A673 (cell line): ENCODE measurements around the gene PIANP. TPM values are rescaled to one million over a fixed set of nuclear protein-coding genes. Genes with fewer than 3 reads are reported as not detected.
A peak's percentile ranks its signal among the peaks of the same experiment; 100 is the strongest.

ENCODE experiments used
- BruUV-seq: library from RNA; stranded (reverse); fragments of 400-500 nt; replicated peaks from 2 replicates; lab custom pipeline; 2021; lab: Mats Ljungman, UMichigan
- CTCF ChIA-PET: fragments of 300-600 bp; sonication (Branson Sonifier 250); formaldehyde crosslinking; loops from one replicate; lab custom pipeline; 2022; ENCODE audit warnings: antibody characterized with exemption; lab: Charles Lee
- POLR2A ChIA-PET: fragments of 300-600 bp; sonication (Branson Sonifier 250); formaldehyde crosslinking; loops from one replicate; lab custom pipeline; 2022; ENCODE audit warnings: antibody characterized with exemption; ENCODE audit not compliant: low non-redundant PET; lab: Charles Lee
- DNase-seq: peaks from one replicate; pipeline ENCODE4 v3.0.0-alpha.2; 2015; ENCODE audit warnings: low spot score
- H3K27ac ChIP-seq: fragments of 200-600 bp; sonication (generic); 2 replicates; pipeline ENCODE4 v1.5.1; 2016; ENCODE audit warnings: mixed run types, low read depth, mild to moderate bottlenecking, mixed read lengths, antibody characterized with exemption, low read length; ENCODE audit not compliant: poor library complexity, severe bottlenecking
- H3K27me3 ChIP-seq: fragments of 200-600 bp; sonication (generic); replicated peaks from 2 replicates; pipeline ENCODE4 v1.6.1; 2017; ENCODE audit warnings: mixed run types, low read depth, mild to moderate bottlenecking, mixed read lengths, antibody characterized with exemption, low read length; ENCODE audit not compliant: insufficient read depth, poor library complexity
- H3K36me3 ChIP-seq: fragments of 200-600 bp; sonication (generic); 2 replicates; pipeline ENCODE4 v1.6.1; 2016; ENCODE audit warnings: mixed run types, mild to moderate bottlenecking, mixed read lengths, antibody characterized with exemption, low read length; ENCODE audit not compliant: insufficient read depth, poor library complexity, severe bottlenecking
- H3K4me1 ChIP-seq: fragments of 200-600 bp; sonication (generic); 2 replicates; pipeline ENCODE4 v1.6.1; 2017; ENCODE audit warnings: mixed run types, mild to moderate bottlenecking, mixed read lengths, antibody characterized with exemption, low read length; ENCODE audit not compliant: insufficient read depth, poor library complexity, severe bottlenecking
- H3K4me3 ChIP-seq: fragments of 200-600 bp; sonication (generic); 2 replicates; pipeline ENCODE4 v1.5.1; 2016; ENCODE audit warnings: low read depth, mixed run types, mild to moderate bottlenecking, mixed read lengths, low read length; ENCODE audit not compliant: poor library complexity, severe bottlenecking
- H3K9me3 ChIP-seq: fragments of 200-600 bp; sonication (generic); 2 replicates; pipeline ENCODE4 v1.6.1; 2016; ENCODE audit warnings: mixed run types, low read depth, mild to moderate bottlenecking, mixed read lengths, antibody characterized with exemption, low read length; ENCODE audit not compliant: poor library complexity, severe bottlenecking
- EZH2 ChIP-seq: fragments of 200-600 bp; sonication (generic); IDR thresholded peaks from 2 replicates; pipeline ENCODE4 v1.6.1; 2017; ENCODE audit warnings: borderline replicate concordance, low read depth, mild to moderate bottlenecking, mixed read lengths, antibody characterized with exemption, low read length; ENCODE audit not compliant: poor library complexity, severe bottlenecking
- intact Hi-C: fragments of 100-400 bp; cut with micrococcal nuclease; formaldehyde crosslinking; loops from one replicate; pipeline ENCODE4 v1.10.0; 2022; ENCODE audit not compliant: unreplicated experiment
- total RNA-seq: library from RNA; stranded (reverse); gene quantifications from 2 replicates; pipeline ENCODE4 v1.2.3, GENCODE V29; 2021
- TF ChIP-seq, protein P1 (sequence below): fragments of 300-800, 200-600 bp; sonication (generic); conservative IDR thresholded peaks from 2 replicates; pipeline ENCODE4 v1.5.1; 2017; ENCODE audit warnings: low read depth, mild to moderate bottlenecking, antibody characterized with exemption, low read length, moderate library complexity, mixed read lengths

Gene PIANP
- total RNA-seq, 1 experiment from 2014 or later, result 0.80 TPM

DNA sequence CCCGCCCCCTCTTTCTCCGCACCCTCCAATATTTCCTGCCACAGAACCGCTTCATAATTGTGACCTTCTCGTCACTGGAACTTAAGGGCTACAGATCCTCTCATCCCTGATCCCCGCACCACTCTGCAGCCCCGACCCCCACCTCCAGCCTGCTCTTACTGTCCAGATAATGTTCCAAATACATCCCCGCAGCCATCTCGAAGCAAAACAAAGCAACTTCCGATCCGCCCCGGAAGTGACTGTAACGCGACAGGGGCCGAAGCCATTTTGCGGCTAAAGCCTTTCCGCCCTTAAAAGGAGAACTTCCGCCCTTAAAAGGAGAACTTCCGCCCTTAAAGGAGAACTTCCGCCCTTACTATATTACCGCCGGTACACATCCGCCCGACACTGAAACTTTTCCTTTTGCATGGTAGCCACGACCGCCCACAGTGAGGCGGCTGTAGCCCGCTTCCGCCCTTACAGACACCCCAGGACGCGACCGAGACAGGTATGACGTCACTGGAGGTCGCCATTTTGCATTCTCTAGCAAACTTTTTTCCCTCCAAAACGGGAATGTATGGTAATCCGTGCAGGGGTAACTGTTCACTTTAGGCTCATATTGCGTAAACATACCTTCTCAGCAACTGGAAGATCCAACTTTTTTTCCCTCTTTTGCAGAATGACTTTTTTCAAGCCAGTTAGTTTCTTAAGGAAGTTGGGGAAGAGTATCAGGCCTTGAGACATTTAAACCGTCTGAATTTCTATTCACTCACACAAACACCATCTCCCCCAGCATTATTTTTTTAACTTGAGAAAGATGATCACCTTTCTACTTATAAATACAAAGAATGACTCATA, 37.5 kb downstream of the PIANP start, which contains the start of gene ING4:
Gene ING4, minus strand, starts transcription at position 214 of the 837 bp plus-strand sequence. Its CDS starts 18 bp downstream, at position 196.
- CTCF ChIA-PET, result no interaction called here
- H3K4me1 ChIP-seq, result peaks cover 11% of the 10 kb centered on the region
- peaks cover 14% of the 10 kb centered on the region for H3K36me3 ChIP-seq
- peak within 1 kb of the TSS; percentile 94 for H3K27ac ChIP-seq
- peak; percentile 100 for DNase-seq
- H3K27me3 ChIP-seq, result no peaks in the 10 kb centered on the region
- intact Hi-C loops, result loop anchor here (1.0 kb wide), 1 partner anchor 26 kb away; the partner anchor contains the start of gene ZNF384
- TSS peak; percentile 99 for BruUV-seq
- no peaks in the 10 kb centered on the region for H3K9me3 ChIP-seq
- POLR2A ChIA-PET, result interaction anchor here (0.7 kb wide), 1 partner anchor 21 kb away, joined by 6 read pairs; no protein-coding TSS in a partner anchor
- H3K4me3 ChIP-seq, result peak within 1 kb of the TSS; percentile 88
- no peak for TF ChIP-seq EZH2
- TF ChIP-seq, protein P1, sequence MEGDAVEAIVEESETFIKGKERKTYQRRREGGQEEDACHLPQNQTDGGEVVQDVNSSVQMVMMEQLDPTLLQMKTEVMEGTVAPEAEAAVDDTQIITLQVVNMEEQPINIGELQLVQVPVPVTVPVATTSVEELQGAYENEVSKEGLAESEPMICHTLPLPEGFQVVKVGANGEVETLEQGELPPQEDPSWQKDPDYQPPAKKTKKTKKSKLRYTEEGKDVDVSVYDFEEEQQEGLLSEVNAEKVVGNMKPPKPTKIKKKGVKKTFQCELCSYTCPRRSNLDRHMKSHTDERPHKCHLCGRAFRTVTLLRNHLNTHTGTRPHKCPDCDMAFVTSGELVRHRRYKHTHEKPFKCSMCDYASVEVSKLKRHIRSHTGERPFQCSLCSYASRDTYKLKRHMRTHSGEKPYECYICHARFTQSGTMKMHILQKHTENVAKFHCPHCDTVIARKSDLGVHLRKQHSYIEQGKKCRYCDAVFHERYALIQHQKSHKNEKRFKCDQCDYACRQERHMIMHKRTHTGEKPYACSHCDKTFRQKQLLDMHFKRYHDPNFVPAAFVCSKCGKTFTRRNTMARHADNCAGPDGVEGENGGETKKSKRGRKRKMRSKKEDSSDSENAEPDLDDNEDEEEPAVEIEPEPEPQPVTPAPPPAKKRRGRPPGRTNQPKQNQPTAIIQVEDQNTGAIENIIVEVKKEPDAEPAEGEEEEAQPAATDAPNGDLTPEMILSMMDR, result no peak

DNA sequence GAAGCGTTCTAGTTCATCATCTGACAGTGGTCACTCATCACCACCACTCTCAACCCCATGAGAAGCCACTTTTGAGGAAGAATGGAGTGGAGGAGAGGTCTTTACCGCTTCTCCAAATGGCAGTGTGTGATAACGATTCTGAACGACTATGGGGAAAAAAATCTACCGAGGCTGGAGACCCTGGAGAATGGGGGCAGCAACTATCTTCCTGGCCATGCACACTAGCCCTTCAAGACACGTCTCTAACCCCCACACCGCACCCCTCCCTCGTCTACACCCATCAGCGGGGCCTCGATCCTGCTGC, 38.1 kb downstream of the PIANP start:
- H3K36me3 ChIP-seq, result peaks cover 9% of the 10 kb centered on the region
- TF ChIP-seq EZH2, result no peak
- TF ChIP-seq, protein P1, result no peak
- peak overlapping the region; percentile 88 for H3K4me3 ChIP-seq
- no peak for DNase-seq
- intact Hi-C loops, result no loop called here
- no peaks in the 10 kb centered on the region for H3K9me3 ChIP-seq
- BruUV-seq, result TSS peak; percentile 63
- H3K4me1 ChIP-seq, result peaks cover 11% of the 10 kb centered on the region
- ChIA-PET POLR2A (no interaction called here), CTCF (no interaction called here)
- no peaks in the 10 kb centered on the region for H3K27me3 ChIP-seq
- peak overlapping the region; percentile 94 for H3K27ac ChIP-seq

DNA sequence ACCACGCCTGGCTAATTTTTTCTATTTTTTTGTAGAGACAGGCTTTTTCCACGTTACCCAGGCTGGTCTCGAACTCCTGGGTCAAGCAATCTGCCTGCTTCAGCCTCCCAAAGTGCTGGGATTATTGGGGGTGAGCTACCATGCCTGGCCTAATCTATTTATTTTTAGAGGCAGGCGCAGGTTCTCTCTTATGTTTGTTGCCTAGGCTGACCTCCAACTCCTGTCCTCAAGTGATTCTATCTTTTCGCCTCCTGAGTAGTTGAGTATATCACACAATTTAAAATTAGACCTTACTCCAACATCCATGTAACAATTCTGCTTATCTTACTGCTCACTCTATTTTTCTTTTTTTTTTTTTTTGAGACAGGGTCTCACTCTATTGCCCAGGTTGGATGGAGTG, 46.6 kb downstream of the PIANP start:
- H3K4me1 ChIP-seq, result no peaks in the 10 kb centered on the region
- H3K27me3 ChIP-seq, result no peaks in the 10 kb centered on the region
- CTCF ChIA-PET, result interaction anchor here (0.7 kb wide), 1 partner anchor 9 kb away, joined by 5 read pairs; no protein-coding TSS in a partner anchor
- BruUV-seq, result no TSS peak
- H3K4me3 ChIP-seq, result no peak overlapping the region
- no peak for DNase-seq
- H3K9me3 ChIP-seq, result no peaks in the 10 kb centered on the region
- intact Hi-C loops, result no loop called here
- peaks cover 27% of the 10 kb centered on the region for H3K36me3 ChIP-seq
- POLR2A ChIA-PET, result no interaction called here
- TF ChIP-seq, protein P1, result no peak
- no peak for TF ChIP-seq EZH2
- no peak overlapping the region for H3K27ac ChIP-seq
